Activated CD4-positive, alpha-beta memory T cell treated with anti-CD3 and anti-CD28 coated beads for 36 hours (primary cell): ENCODE measurements around the gene TTC28. TPM values are rescaled to one million over a fixed set of nuclear protein-coding genes. Genes with fewer than 3 reads are reported as not detected.
"Not testable (repeated sequence)": the region's sequence is repeated elsewhere in the genome, so short reads cannot be mapped to it uniquely, and the experiment has no call there.

ENCODE experiments used
- CTCF ChIA-PET: fragments of 350-600 bp; sonication (Branson Sonifier 250); formaldehyde crosslinking; loops from one replicate; lab custom pipeline; 2021; ENCODE audit warnings: antibody characterized with exemption, inconsistent platforms; lab: Charles Lee
- POLR2A ChIA-PET: fragments of 350-600 bp; sonication (Branson Sonifier 250); formaldehyde crosslinking; loops from one replicate; lab custom pipeline; 2021; ENCODE audit warnings: antibody characterized with exemption; lab: Charles Lee
- DNase-seq: peaks from one replicate; pipeline ENCODE4 v3.0.0-alpha.2; 2020
- H3K27ac Mint-ChIP-seq: one replicate; pipeline ENCODE4 v1.8.0; 2021; ENCODE audit warnings: mixed read lengths
- H3K27me3 Mint-ChIP-seq: one replicate; pipeline ENCODE4 v1.8.0; 2021; ENCODE audit warnings: mixed read lengths
- H3K36me3 Mint-ChIP-seq: one replicate; pipeline ENCODE4 v1.8.0; 2021; ENCODE audit warnings: mixed read lengths
- H3K4me1 Mint-ChIP-seq: one replicate; pipeline ENCODE4 v1.8.0; 2021; ENCODE audit warnings: low read depth, mixed read lengths
- H3K4me3 Mint-ChIP-seq: one replicate; pipeline ENCODE4 v1.8.0; 2021; ENCODE audit warnings: mild to moderate bottlenecking, mixed read lengths
- H3K9me3 Mint-ChIP-seq: one replicate; pipeline ENCODE4 v1.8.0; 2021; ENCODE audit warnings: mixed read lengths
- intact Hi-C: fragments of 100-400 bp; cut with micrococcal nuclease; formaldehyde crosslinking; loops from one replicate; pipeline ENCODE4 v1.15.1; 2023
- total RNA-seq, 2 experiments: library from RNA; stranded (reverse); gene quantifications; one replicate each; pipeline ENCODE4 v1.2.3, GENCODE V29; 2021

The TTC28 gene
- total RNA-seq, 2 experiments from 2014 or later: 0.59 to 0.80 TPM

DNA sequence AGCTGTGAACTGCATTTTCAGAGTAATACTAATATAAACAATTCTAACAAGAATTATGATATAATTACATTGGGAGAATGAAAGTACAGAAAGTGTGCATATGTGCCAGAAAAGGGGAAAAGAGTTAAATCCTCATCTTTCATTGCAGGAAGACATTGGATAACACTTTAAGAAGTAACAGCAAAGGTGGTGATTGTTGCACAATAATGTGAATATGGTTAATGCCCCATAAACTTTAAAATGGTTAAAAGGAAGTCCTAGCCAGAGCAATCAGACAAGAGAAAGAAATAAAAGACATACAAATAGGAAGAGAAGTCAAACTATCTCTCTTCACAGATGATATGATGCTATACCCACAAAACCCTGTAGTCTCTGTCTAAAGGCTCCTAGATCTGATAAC, 111.5 kb downstream of the TTC28 start:
- intact Hi-C loops: no loop called here
- ChIA-PET CTCF (no interaction called here), POLR2A (no interaction called here)
- Mint-ChIP-seq H3K4me3 (no peak overlapping the region), H3K27ac (no peak overlapping the region), H3K4me1 (no peaks in the 10 kb centered on the region), H3K9me3 (no peaks in the 10 kb centered on the region), H3K36me3 (no peaks in the 10 kb centered on the region), H3K27me3 (peaks cover 16% of the 10 kb centered on the region)
- DNase-seq: no peak

DNA sequence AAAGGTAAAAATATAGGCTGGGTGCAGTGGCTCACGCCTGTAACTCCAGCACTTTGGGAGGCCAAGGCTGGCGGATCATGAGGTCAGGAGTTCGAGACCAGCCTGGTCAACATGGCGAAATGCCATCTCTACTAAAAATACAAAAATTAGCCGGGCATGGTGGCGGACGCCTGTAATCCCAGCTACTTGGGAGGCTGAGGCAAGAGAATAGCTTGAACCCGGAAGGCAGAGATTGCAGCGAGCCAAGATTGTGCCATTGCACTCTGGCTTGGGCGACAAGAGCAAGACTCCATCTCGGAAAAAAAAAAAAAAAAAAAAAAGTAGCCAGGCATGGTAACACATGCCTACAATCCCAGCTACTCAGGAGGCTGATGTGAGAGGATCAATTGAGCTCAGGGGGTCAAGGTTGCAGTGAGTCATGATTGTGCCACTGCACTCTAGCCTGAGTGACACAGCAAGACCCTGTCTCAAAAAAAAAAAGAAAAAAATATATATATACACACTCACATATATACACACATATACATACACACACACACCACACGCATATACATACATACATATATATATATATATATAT, 112.6 kb downstream of the TTC28 start:
- CTCF ChIA-PET: interaction anchor here (0.5 kb wide), 1 partner anchor 515 kb away, joined by 4 read pairs; no protein-coding TSS in a partner anchor
- H3K4me1 Mint-ChIP-seq, H3K27ac Mint-ChIP-seq, POLR2A ChIA-PET, H3K36me3 Mint-ChIP-seq, intact Hi-C loops, DNase-seq, H3K4me3 Mint-ChIP-seq, H3K9me3 Mint-ChIP-seq: not testable (repeated sequence)
- H3K27me3 Mint-ChIP-seq: peaks cover 21% of the 10 kb centered on the region

DNA sequence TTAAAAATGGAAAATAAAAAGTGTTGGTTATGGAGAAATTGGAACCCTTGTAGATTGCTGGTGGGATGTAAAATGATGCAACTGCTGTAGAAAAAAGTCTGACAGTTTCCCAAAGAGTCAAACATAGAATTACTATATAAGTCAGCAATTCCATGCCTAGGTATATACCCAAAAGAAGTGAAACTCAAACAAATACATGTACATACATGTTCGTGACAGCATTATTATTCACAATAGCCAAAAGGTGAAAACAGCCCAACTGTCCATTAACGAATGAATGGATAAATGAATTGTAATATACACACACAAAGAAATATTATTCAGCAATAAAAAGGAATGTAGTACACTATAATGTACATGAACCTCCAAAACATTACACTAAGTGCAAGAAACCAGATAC, 116.0 kb downstream of the TTC28 start:
- no peaks in the 10 kb centered on the region for H3K9me3 Mint-ChIP-seq
- intact Hi-C loops: no loop called here
- no peak overlapping the region for H3K27ac Mint-ChIP-seq
- no peaks in the 10 kb centered on the region for H3K36me3 Mint-ChIP-seq
- no peak overlapping the region for H3K4me3 Mint-ChIP-seq
- ChIA-PET POLR2A (no interaction called here), CTCF (no interaction called here)
- peaks cover 25% of the 10 kb centered on the region for H3K27me3 Mint-ChIP-seq
- no peak for DNase-seq
- H3K4me1 Mint-ChIP-seq: no peaks in the 10 kb centered on the region

DNA sequence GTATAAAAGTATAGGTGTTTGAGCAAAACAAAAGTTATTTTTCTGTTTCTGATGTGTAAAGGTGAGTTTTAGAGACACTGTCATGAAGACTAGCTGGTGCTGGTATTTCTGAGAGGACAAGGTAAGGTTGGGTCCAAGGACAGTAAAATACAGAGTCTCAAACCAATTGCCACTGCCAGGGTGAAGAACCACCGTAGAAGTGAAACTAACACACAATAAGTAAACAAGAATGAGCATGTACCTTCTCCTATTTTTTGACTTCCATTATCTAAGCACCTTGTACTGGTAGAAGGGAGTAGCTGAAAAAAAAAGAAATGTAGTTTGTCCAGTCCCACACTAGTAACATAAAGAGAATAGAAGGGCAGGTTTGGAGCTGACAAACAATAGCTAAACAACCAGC, 117.3 kb downstream of the TTC28 start:
- Mint-ChIP-seq H3K9me3 (no peaks in the 10 kb centered on the region), H3K27ac (no peak overlapping the region), H3K27me3 (peaks cover 25% of the 10 kb centered on the region), H3K4me1 (no peaks in the 10 kb centered on the region), H3K36me3 (no peaks in the 10 kb centered on the region), H3K4me3 (no peak overlapping the region)
- intact Hi-C loops: no loop called here
- CTCF ChIA-PET: no interaction called here
- DNase-seq: no peak
- POLR2A ChIA-PET: no interaction called here

DNA sequence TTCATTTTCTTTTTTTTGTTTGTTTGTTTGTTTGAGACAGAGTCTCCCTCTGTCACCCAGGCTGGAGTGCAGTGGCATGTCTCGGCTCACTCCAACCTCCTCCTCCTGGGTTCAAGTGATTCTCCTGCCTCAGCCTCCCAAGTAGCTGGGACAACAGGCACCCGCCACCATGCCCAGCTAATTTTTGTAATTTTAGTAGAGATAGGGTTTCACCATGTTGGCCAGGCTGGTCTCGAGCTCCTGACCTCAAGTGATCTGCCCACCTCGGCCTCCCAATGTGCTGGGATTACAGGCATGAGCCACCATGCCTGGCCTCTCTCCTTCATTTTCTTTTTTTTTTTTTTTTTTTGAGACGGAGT, 118.9 kb downstream of the TTC28 start:
- H3K36me3 Mint-ChIP-seq, CTCF ChIA-PET, DNase-seq, H3K4me1 Mint-ChIP-seq, H3K4me3 Mint-ChIP-seq, H3K27ac Mint-ChIP-seq, POLR2A ChIA-PET, intact Hi-C loops, H3K9me3 Mint-ChIP-seq: not testable (repeated sequence)
- peaks cover 21% of the 10 kb centered on the region for H3K27me3 Mint-ChIP-seq

DNA sequence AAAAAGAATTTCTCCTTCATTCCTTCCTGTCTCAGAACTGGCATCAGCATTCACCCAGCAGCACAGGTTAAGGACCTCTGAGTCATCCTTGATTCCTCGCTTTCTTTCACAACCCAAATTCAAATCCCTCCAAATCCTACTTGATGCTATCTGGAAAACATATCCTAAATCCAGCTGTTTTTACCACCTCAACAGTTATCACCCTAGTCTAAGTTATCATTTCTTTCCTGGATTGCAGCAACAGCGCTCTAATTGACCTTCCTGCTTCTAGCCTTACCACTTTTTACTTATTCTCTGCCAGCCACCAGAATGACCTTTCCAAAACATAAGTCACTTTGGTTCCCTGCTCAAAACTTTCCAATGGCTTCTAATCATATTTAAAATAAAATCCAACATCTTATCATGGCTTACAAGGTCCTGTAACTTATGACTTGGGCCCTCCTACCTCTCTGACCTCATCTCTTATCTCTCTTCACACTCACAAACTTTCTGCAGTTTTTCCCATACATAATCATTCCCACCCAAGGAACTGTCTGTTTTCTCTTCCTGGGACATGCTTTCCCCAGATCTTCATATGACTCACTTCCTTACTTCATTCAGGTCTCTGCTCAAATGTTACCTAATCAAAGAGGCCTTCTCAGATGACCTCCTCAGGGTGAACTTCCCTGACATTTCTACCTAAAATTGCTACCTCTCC, 119.4 kb downstream of the TTC28 start:
- ChIA-PET POLR2A (no interaction called here), CTCF (no interaction called here)
- intact Hi-C loops: no loop called here

DNA sequence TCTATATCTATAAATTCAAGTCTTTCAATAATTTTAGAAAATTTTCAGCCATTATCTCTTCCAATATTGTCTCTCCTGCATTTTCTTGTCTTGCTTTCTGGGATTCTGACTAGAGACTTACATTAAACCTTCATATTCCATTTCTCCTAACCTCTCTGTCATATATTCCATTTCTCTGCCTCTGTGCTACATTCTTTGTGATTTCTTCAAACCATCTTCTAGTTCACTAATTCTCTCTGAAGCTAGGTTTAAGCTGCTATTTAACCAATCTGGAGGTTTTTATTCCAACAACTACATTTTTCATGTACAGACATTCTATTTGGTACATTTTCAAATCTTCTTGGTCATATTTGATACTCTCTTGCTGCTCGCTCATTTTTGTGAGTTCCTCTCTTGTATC, 122.5 kb downstream of the TTC28 start:
- H3K27me3 Mint-ChIP-seq: peaks cover 8% of the 10 kb centered on the region
- no peak overlapping the region for H3K4me3 Mint-ChIP-seq
- intact Hi-C loops: no loop called here
- no peaks in the 10 kb centered on the region for H3K36me3 Mint-ChIP-seq
- DNase-seq: no peak
- H3K4me1 Mint-ChIP-seq: no peaks in the 10 kb centered on the region
- no peaks in the 10 kb centered on the region for H3K9me3 Mint-ChIP-seq
- no peak overlapping the region for H3K27ac Mint-ChIP-seq
- ChIA-PET CTCF (no interaction called here), POLR2A (no interaction called here)

More for the DNA sequence above, 119.4 kb downstream of the TTC28 start:
- no peak overlapping the region for H3K27ac Mint-ChIP-seq
- no peaks in the 10 kb centered on the region for H3K9me3 Mint-ChIP-seq
- DNase-seq: no peak
- no peaks in the 10 kb centered on the region for H3K4me1 Mint-ChIP-seq
- H3K27me3 Mint-ChIP-seq: peaks cover 20% of the 10 kb centered on the region
- H3K36me3 Mint-ChIP-seq: no peaks in the 10 kb centered on the region
- no peak overlapping the region for H3K4me3 Mint-ChIP-seq

DNA sequence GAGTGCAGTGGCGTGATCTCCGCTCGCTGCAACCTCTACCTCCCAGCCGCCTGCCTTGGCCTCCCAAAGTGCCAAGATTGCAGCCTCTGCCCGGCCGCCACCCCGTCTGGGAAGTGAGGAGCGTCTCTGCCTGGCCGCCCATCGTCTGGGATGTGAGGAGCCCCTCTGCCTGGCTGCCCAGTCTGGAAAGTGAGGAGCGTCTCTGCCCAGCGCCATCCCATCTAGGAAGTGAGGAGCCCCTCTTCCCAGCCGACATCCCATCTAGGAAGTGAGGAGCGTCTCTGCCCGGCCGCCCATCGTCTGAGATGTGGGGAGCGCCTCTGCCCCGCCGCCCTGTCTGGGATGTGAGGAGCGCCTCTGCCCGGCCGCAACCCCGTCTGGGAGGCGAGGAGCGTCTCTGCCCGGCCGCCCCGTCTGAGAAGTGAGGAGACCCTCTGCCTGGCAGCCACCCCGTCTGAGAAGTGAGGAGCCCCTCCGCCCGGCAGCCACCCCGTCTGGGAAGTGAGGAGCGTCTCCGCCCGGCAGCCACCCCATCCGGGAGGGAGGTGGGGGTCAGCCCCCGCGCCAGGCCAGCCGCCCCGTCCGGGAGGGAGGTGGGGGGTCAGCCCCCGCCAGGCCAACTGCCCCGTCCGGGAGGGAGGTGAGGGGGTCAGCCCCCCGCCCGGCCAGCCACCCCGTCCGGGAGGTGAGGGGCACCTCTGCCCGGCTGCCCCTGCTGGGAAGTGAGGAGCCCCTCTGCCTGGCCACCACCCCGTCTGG, 126.4 kb downstream of the TTC28 start:
- H3K27ac Mint-ChIP-seq, H3K4me3 Mint-ChIP-seq, POLR2A ChIA-PET, CTCF ChIA-PET, intact Hi-C loops, H3K27me3 Mint-ChIP-seq, H3K9me3 Mint-ChIP-seq, H3K36me3 Mint-ChIP-seq, H3K4me1 Mint-ChIP-seq, DNase-seq: not testable (repeated sequence)

DNA sequence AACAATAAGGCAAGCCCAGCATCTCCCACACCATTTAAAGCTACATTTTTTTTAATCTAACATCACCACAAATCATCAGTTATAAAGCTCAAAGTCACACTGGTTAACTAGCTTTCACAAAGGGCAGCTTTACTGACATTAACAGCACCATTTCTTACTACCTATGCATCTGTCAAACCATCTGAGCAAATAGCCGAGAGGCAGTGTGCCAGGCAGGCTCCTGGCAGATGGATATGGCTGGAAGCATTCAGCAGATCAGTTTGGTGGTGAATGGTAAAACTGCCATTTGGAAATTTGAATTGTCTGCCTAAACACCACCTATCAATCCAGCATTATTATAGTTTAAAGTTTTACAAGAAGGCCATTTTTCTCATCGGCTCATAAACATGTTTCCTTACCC, 131.2 kb downstream of the TTC28 start:
- POLR2A ChIA-PET: no interaction called here
- no peaks in the 10 kb centered on the region for H3K27me3 Mint-ChIP-seq
- no peaks in the 10 kb centered on the region for H3K36me3 Mint-ChIP-seq
- no peaks in the 10 kb centered on the region for H3K9me3 Mint-ChIP-seq
- intact Hi-C loops: no loop called here
- CTCF ChIA-PET: no interaction called here
- H3K27ac Mint-ChIP-seq: no peak overlapping the region
- no peaks in the 10 kb centered on the region for H3K4me1 Mint-ChIP-seq
- DNase-seq: no peak
- no peak overlapping the region for H3K4me3 Mint-ChIP-seq

DNA sequence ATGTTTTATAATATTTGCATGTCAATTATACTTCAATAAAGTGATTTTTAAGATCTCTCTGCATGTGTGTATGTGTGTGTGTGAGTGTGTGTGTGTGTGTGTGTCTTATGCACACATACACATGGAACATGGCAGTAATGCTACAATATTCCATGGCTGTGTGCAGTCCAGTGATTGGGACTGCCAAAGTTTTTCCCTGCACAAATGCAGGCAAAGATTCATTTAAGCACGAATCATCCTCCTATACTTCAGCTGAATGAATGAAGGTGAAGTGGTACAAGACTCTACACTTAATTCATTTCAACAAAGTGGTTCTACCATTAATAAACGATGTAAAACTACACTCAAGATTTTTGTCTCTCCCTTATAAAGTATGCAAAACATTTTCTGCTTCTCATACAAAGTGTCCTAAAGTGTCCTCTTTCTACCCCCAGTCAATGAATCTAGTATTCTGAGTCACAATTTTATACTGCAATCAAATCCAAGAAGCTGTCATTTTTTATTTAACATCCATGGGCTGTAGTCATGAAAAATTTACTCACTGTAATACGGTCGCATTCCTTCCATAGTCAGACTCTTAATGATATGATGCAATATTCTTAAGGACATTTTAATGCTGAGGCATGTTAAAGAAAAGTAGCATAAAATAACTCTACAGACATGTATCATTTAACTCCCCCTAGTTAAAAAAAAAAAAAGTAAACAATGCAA, 132.4 kb downstream of the TTC28 start:
- no peaks in the 10 kb centered on the region for H3K4me1 Mint-ChIP-seq
- no peak overlapping the region for H3K27ac Mint-ChIP-seq
- ChIA-PET POLR2A (no interaction called here), CTCF (no interaction called here)
- peaks cover 4% of the 10 kb centered on the region for H3K27me3 Mint-ChIP-seq
- intact Hi-C loops: no loop called here
- H3K36me3 Mint-ChIP-seq: no peaks in the 10 kb centered on the region
- no peak overlapping the region for H3K4me3 Mint-ChIP-seq
- no peak for DNase-seq
- H3K9me3 Mint-ChIP-seq: peaks cover 3% of the 10 kb centered on the region

DNA sequence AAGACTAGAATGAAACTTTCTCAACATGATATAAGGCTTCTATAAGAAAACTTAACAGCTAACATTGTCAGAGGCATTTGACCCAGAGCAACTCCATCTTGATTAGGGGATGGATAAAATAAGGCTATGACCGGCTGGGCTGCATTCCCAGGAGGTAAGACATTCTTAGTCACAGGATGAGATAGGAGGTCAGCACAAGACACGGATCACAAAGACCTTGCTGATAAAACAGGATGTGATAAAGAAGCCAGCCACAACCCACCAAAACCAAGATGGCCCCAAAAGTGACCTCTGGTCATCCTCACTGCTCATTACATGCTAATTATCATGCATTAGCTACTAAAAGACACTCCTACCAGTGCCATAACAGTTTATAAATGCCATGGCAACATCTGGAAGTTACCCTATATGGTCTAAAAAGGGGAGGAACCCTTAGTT, 135.2 kb downstream of the TTC28 start:
- Mint-ChIP-seq H3K4me3 (no peak overlapping the region), H3K27ac (no peak overlapping the region), H3K27me3 (peaks cover 7% of the 10 kb centered on the region), H3K4me1 (no peaks in the 10 kb centered on the region), H3K9me3 (peaks cover 5% of the 10 kb centered on the region), H3K36me3 (peaks cover 2% of the 10 kb centered on the region)
- CTCF ChIA-PET: no interaction called here
- POLR2A ChIA-PET: no interaction called here
- intact Hi-C loops: no loop called here
- no peak for DNase-seq

DNA sequence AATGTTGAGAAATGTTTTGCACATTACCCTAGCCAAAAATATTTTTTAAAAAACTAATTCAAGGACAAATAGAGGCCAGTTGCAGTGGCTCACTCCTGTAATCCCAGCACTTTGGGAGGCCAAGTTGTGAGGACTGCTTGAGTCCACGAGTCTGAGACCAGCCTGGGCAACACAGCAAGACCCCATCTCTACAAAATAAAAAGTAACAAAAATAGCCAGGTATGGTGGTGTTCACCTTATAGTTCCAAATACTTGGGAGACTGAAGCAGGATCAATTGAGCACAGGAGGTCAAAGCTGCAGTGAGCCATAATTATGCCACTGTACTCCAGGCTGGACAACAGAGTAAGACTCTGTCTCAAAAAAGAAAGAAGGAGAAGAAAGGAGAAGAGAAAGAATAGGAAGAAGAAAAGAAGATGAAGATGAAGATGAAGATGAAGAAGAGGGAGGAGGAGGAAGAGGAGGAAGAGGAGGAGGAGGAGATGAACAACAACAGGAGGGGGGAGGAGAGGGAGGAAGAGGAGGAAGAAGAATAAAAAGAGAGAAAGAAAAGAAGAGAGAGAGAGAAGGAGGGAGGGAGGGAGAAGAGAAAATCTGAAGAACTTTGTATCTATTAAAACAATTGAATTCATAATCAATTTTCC, 136.5 kb downstream of the TTC28 start:
- intact Hi-C loops: no loop called here
- Mint-ChIP-seq H3K27me3 (peaks cover 7% of the 10 kb centered on the region), H3K9me3 (peaks cover 5% of the 10 kb centered on the region), H3K4me1 (no peaks in the 10 kb centered on the region), H3K36me3 (peaks cover 2% of the 10 kb centered on the region), H3K4me3 (no peak overlapping the region), H3K27ac (no peak overlapping the region)
- ChIA-PET CTCF (no interaction called here), POLR2A (no interaction called here)
- no peak for DNase-seq
